WTC11 (cell line): ENCODE results near the gene AOC3. TPM values are rescaled to one million over a fixed set of nuclear protein-coding genes. Genes with fewer than 3 reads are reported as not detected.

Experiments
- ATAC-seq: fragments of 200-7000 bp; cut with Tn5 transposase; 2 replicates; pipeline ENCODE4 v1.10.0; 2021; ENCODE audit warnings: mild to moderate bottlenecking, moderate library complexity
- Bru-seq: library from RNA; stranded (reverse); fragments of 400-500 nt; gene quantifications from one replicate; lab custom pipeline; 2021; lab: Mats Ljungman, UMichigan
- CTCF ChIA-PET: fragments of 300-600 bp; sonication (Branson Sonifier 250); formaldehyde crosslinking; loops from one replicate; lab custom pipeline; 2021; ENCODE audit warnings: antibody characterized with exemption; lab: Charles Lee
- POLR2A ChIA-PET: fragments of 350-600 bp; sonication (Branson Sonifier 250); formaldehyde crosslinking; loops from one replicate; lab custom pipeline; 2021; ENCODE audit warnings: antibody characterized with exemption; lab: Charles Lee
- DNase-seq: peaks from one replicate; pipeline ENCODE4 v3.0.0; 2021; ENCODE audit warnings: low spot score
- H3K27ac Mint-ChIP-seq: 2 replicates; pipeline ENCODE4 v1.8.0; 2021; ENCODE audit warnings: mixed read lengths
- H3K27me3 Mint-ChIP-seq: 2 replicates; pipeline ENCODE4 v1.8.0; 2021; ENCODE audit warnings: low read depth, mild to moderate bottlenecking, moderate library complexity, mixed read lengths
- H3K36me3 Mint-ChIP-seq: 2 replicates; pipeline ENCODE4 v1.8.0; 2021; ENCODE audit warnings: mixed read lengths
- H3K4me1 Mint-ChIP-seq: 2 replicates; pipeline ENCODE4 v1.8.0; 2022; ENCODE audit warnings: mixed read lengths
- H3K4me3 Mint-ChIP-seq: 2 replicates; pipeline ENCODE4 v1.8.0; 2021; ENCODE audit warnings: mild to moderate bottlenecking, moderate library complexity, mixed read lengths
- H3K9me3 Mint-ChIP-seq: 2 replicates; pipeline ENCODE4 v1.8.0; 2021; ENCODE audit warnings: mixed read lengths
- ARID4B ChIP-seq: sonication (generic); formaldehyde crosslinking; IDR thresholded peaks from 2 replicates; pipeline ENCODE4 v1.8.0; 2023; ENCODE audit warnings: missing genetic modification reagents, mild to moderate bottlenecking, borderline replicate concordance
- CREM ChIP-seq: sonication (generic); formaldehyde crosslinking; IDR thresholded peaks from 2 replicates; pipeline ENCODE4 v1.8.1; 2022; ENCODE audit warnings: mild to moderate bottlenecking, missing genetic modification reagents, moderate library complexity
- ELF4 ChIP-seq: sonication (generic); formaldehyde crosslinking; IDR thresholded peaks from 2 replicates; pipeline ENCODE4 v1.8.1; 2022; ENCODE audit warnings: low read depth, mild to moderate bottlenecking, moderate library complexity, missing genetic modification reagents
- GRHL2 ChIP-seq: fragments of 250-450 bp; sonication (Bioruptor Pico); IDR thresholded peaks from 2 replicates; pipeline ENCODE4 v1.8.0; 2022; ENCODE audit warnings: mild to moderate bottlenecking, moderate library complexity; ENCODE audit not compliant: insufficient replicate concordance, severe bottlenecking
- HMGA2 ChIP-seq: fragments of 250-450 bp; sonication (Bioruptor Pico); IDR thresholded peaks from 2 replicates; pipeline ENCODE4 v1.4.0; 2021; ENCODE audit warnings: mild to moderate bottlenecking, moderate library complexity
- JAZF1 ChIP-seq: fragments of 250-450 bp; sonication (Bioruptor Pico); IDR thresholded peaks from 2 replicates; pipeline ENCODE4 v1.9.0; 2021; ENCODE audit warnings: moderate library complexity, mild to moderate bottlenecking, inconsistent platforms
- MXD4 ChIP-seq: fragments of 250-450 bp; sonication (Bioruptor Pico); IDR thresholded peaks from 2 replicates; pipeline ENCODE4 v1.8.0; 2021; ENCODE audit warnings: mild to moderate bottlenecking, moderate library complexity, borderline replicate concordance
- NFATC4 ChIP-seq: fragments of 250-450 bp; sonication (Bioruptor Pico); IDR thresholded peaks from 2 replicates; pipeline ENCODE4 v1.9.0; 2021; ENCODE audit warnings: mild to moderate bottlenecking
- NR2C2 ChIP-seq: sonication (generic); formaldehyde crosslinking; IDR thresholded peaks from 2 replicates; pipeline ENCODE4 v1.8.0; 2022; ENCODE audit warnings: mild to moderate bottlenecking, missing genetic modification reagents
- OVOL2 ChIP-seq: fragments of 250-450 bp; sonication (Bioruptor Pico); IDR thresholded peaks from 2 replicates; pipeline ENCODE4 v1.9.0; 2021; ENCODE audit warnings: mild to moderate bottlenecking, borderline replicate concordance
- SMAD4 ChIP-seq: sonication (generic); formaldehyde crosslinking; IDR thresholded peaks from 2 replicates; pipeline ENCODE4 v1.8.0; 2022; ENCODE audit warnings: mild to moderate bottlenecking, missing genetic modification reagents
- SOX15 ChIP-seq: fragments of 250-450 bp; sonication (Bioruptor Pico); IDR thresholded peaks from 2 replicates; pipeline ENCODE4 v1.9.0; 2021; ENCODE audit warnings: mild to moderate bottlenecking
- TP53 ChIP-seq: sonication (generic); formaldehyde crosslinking; IDR thresholded peaks from 2 replicates; pipeline ENCODE4 v1.8.1; 2023; ENCODE audit warnings: mild to moderate bottlenecking, missing genetic modification reagents
- ZNF219 ChIP-seq: sonication (generic); formaldehyde crosslinking; IDR thresholded peaks from 2 replicates; pipeline ENCODE4 v1.8.0; 2023; ENCODE audit warnings: missing genetic modification reagents, mild to moderate bottlenecking, borderline replicate concordance
- ZNF232 ChIP-seq: sonication (generic); formaldehyde crosslinking; IDR thresholded peaks from 2 replicates; pipeline ENCODE4 v1.8.0; 2022; ENCODE audit warnings: mild to moderate bottlenecking, missing genetic modification reagents
- ZNF317 ChIP-seq: sonication (generic); formaldehyde crosslinking; IDR thresholded peaks from 2 replicates; pipeline ENCODE4 v1.8.1; 2023; ENCODE audit warnings: low read depth, mild to moderate bottlenecking, moderate library complexity, missing genetic modification reagents, borderline replicate concordance
- ZNF396 ChIP-seq: fragments of 250-450 bp; sonication (Bioruptor Pico); IDR thresholded peaks from 2 replicates; pipeline ENCODE4 v1.8.0; 2021; ENCODE audit warnings: mild to moderate bottlenecking, moderate library complexity, borderline replicate concordance
- ZNF671 ChIP-seq: fragments of 250-450 bp; sonication (Bioruptor Pico); IDR thresholded peaks from 2 replicates; pipeline ENCODE4 v1.8.0; 2021; ENCODE audit warnings: mild to moderate bottlenecking
- long read RNA-seq, 3 experiments: library from RNA in 1 of 3; library from capped mRNA in 1 of 3; library from polyadenylated mRNA in 1 of 3; unstranded in 2 of 3; stranded (forward) in 1 of 3; transcript quantifications; one replicate each; pipeline ENCODE4 v2.0.0, GENCODE V29; 2021
- total RNA-seq: library from RNA; stranded (reverse); gene quantifications from 3 replicates; pipeline ENCODE4 v1.2.3, GENCODE V29; 2021
- TF ChIP-seq, protein P1 (sequence below): fragments of 250-450 bp; sonication (Bioruptor Pico); IDR thresholded peaks from 2 replicates; pipeline ENCODE4 v1.8.0; 2021; ENCODE audit warnings: mild to moderate bottlenecking
- TF ChIP-seq, protein P2 (sequence below): sonication (generic); formaldehyde crosslinking; IDR thresholded peaks from 2 replicates; pipeline ENCODE4 v1.8.1; 2022; ENCODE audit warnings: low read depth, mild to moderate bottlenecking, moderate library complexity, missing genetic modification reagents, borderline replicate concordance

AOC3 gene, protein sequence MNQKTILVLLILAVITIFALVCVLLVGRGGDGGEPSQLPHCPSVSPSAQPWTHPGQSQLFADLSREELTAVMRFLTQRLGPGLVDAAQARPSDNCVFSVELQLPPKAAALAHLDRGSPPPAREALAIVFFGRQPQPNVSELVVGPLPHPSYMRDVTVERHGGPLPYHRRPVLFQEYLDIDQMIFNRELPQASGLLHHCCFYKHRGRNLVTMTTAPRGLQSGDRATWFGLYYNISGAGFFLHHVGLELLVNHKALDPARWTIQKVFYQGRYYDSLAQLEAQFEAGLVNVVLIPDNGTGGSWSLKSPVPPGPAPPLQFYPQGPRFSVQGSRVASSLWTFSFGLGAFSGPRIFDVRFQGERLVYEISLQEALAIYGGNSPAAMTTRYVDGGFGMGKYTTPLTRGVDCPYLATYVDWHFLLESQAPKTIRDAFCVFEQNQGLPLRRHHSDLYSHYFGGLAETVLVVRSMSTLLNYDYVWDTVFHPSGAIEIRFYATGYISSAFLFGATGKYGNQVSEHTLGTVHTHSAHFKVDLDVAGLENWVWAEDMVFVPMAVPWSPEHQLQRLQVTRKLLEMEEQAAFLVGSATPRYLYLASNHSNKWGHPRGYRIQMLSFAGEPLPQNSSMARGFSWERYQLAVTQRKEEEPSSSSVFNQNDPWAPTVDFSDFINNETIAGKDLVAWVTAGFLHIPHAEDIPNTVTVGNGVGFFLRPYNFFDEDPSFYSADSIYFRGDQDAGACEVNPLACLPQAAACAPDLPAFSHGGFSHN
- total RNA-seq, result 6.2 to 8.2 TPM (median 7.6 TPM) in 3 replicates
- Bru-seq, nascent RNA, result percentile 47 among the genes with signal in this experiment
- long read RNA-seq, experiment 1, partial matches to known transcripts, result 2 of 6 reads
- long read RNA-seq, experiment 1, other reads (novel, unspliced or antisense), result 4 of 6 reads
- long read RNA-seq, experiment 2, partial matches to known transcripts, result 0 of 5 reads
- long read RNA-seq, experiment 2, other reads (novel, unspliced or antisense), result 4 of 5 reads
- long read RNA-seq, experiment 3, result 0 reads

DNA sequence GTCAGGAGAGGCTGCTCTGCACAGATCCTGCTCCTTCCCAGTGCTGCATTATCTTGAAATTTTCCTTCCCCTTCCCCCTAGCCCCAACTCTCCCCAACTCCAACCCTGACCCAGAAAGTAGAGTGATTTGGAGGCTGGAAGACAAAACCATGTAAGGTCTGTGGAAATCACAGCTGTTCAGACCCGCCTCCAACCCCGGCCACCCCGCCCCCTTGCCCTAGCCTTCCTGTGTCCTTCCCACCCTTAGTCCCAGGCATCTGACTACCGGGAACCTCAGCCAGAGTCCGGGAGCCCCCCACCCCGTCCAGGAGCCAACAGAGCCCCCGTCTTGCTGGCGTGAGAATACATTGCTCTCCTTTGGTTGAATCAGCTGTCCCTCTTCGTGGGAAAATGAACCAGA lies at the start of gene AOC3:
Gene AOC3, plus strand, starts transcription at position 246 of the 400 bp plus-strand sequence. Its CDS starts 145 bp downstream, at position 391.
- no peak for DNase-seq

GRCh38 chr17:42803074-42803883 lies 47.7 kb upstream of the AOC3 start:
- DNase-seq, result no peak
- Mint-ChIP-seq H3K9me3 (peaks cover 6% of the 10 kb centered on the region), H3K36me3 (peaks cover 4% of the 10 kb centered on the region), H3K4me1 (no peaks in the 10 kb centered on the region), H3K27ac (no peak overlapping the region), H3K27me3 (peaks cover 29% of the 10 kb centered on the region), H3K4me3 (no peak overlapping the region)
- CTCF ChIA-PET, result interaction anchor here (1.1 to 3.0 kb wide), 4 partner anchors 17 to 226 kb away, joined by 3 to 12 read pairs (median 4); partner anchors contain the start of genes BECN1 and PSMC3IP
- POLR2A ChIA-PET, result no interaction called here
- TF ChIP-seq ARID4B (CRISPR knock-in tag), result no peak
- TF ChIP-seq, protein P1, sequence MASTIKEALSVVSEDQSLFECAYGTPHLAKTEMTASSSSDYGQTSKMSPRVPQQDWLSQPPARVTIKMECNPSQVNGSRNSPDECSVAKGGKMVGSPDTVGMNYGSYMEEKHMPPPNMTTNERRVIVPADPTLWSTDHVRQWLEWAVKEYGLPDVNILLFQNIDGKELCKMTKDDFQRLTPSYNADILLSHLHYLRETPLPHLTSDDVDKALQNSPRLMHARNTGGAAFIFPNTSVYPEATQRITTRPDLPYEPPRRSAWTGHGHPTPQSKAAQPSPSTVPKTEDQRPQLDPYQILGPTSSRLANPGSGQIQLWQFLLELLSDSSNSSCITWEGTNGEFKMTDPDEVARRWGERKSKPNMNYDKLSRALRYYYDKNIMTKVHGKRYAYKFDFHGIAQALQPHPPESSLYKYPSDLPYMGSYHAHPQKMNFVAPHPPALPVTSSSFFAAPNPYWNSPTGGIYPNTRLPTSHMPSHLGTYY (CRISPR knock-in tag), result no peak
- no peak for TF ChIP-seq MXD4 (CRISPR knock-in tag)
- no peak for TF ChIP-seq SOX15 (CRISPR knock-in tag)
- TF ChIP-seq ZNF671, result no peak
- no peak for TF ChIP-seq ZNF219
- ATAC-seq, result no peak

More for the DNA sequence above, at the start of gene AOC3:
- Mint-ChIP-seq H3K4me3 (no peak within 1 kb of the TSS), H3K27ac (no peak within 1 kb of the TSS; the same call in 1 of the 2 replicates), H3K4me1 (no peaks in the 10 kb centered on the region; the same call in 1 of the 2 replicates), H3K27me3 (no peaks in the 10 kb centered on the region), H3K36me3 (no peaks in the 10 kb centered on the region; the same call in 1 of the 2 replicates), H3K9me3 (no peaks in the 10 kb centered on the region)
- POLR2A ChIA-PET, result interaction anchor here (0.6 kb wide), 1 partner anchor 17 kb away, joined by 3 read pairs; the partner anchor contains the start of gene PSME3
- peak; percentile 36; the same call in 1 of the 2 replicates for ATAC-seq
- TF ChIP-seq HMGA2 (CRISPR knock-in tag), result no peak
- no peak for TF ChIP-seq ZNF219
- no peak for TF ChIP-seq JAZF1 (CRISPR knock-in tag)
- no peak for TF ChIP-seq ZNF396
- no peak for TF ChIP-seq NFATC4 (CRISPR knock-in tag)
- CTCF ChIA-PET, result interaction anchor here (0.6 to 0.8 kb wide), 3 partner anchors 27 to 1499 kb away, joined by 3 to 6 read pairs (median 3); partner anchors contain the start of gene BECN1

GRCh38 chr17:42804918-42805367 lies 46.1 kb upstream of the AOC3 start:
- POLR2A ChIA-PET, result interaction anchor here (0.6 kb wide), 2 partner anchors 95 to 1321 kb away, joined by 3 to 6 read pairs; no protein-coding TSS in a partner anchor
- Mint-ChIP-seq H3K9me3 (no peaks in the 10 kb centered on the region), H3K27me3 (peaks cover 16% of the 10 kb centered on the region), H3K36me3 (peaks cover 5% of the 10 kb centered on the region), H3K4me1 (no peaks in the 10 kb centered on the region), H3K4me3 (no peak overlapping the region), H3K27ac (no peak overlapping the region)
- CTCF ChIA-PET, result interaction anchor here (1.8 kb wide), 1 partner anchor 19 kb away, joined by 5 read pairs; the partner anchor contains the start of gene BECN1
- DNase-seq (no peak), ATAC-seq (no peak)
- TF ChIP-seq SMAD4 (CRISPR knock-in tag) (no peak), ZNF396 (no peak), GRHL2 (no peak), NR2C2 (no peak), OVOL2 (CRISPR knock-in tag) (no peak), CREM (CRISPR knock-in tag) (no peak), ELF4 (CRISPR knock-in tag) (no peak), TP53 (CRISPR knock-in tag) (no peak), ZNF317 (CRISPR knock-in tag) (no peak), ZNF232 (CRISPR knock-in tag) (no peak)
- TF ChIP-seq, protein P2, sequence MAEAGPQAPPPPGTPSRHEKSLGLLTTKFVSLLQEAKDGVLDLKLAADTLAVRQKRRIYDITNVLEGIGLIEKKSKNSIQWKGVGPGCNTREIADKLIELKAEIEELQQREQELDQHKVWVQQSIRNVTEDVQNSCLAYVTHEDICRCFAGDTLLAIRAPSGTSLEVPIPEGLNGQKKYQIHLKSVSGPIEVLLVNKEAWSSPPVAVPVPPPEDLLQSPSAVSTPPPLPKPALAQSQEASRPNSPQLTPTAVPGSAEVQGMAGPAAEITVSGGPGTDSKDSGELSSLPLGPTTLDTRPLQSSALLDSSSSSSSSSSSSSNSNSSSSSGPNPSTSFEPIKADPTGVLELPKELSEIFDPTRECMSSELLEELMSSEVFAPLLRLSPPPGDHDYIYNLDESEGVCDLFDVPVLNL (CRISPR knock-in tag), result no peak
